Stimulated activated naive CD8-positive, alpha-beta T cell treated with anti-CD3 and anti-CD28 coated beads, Interleukin-15, amount 100 ng/mL, for 72 hours (primary cell): ENCODE measurements around the gene CFAP61.

Experiments
- ATAC-seq: fragments of 150-1000 bp; cut with Tn5 transposase; 2 replicates; pipeline ENCODE4 v1.10.0; 2021; ENCODE audit warnings: mild to moderate bottlenecking, moderate library complexity
- DNase-seq, 2 donors: peaks; one replicate each; pipeline ENCODE4 v3.0.0; 2021 to 2022
- H3K27ac Mint-ChIP-seq, 2 donors: one replicate each; pipeline ENCODE4 v1.8.0; 2022; ENCODE audit warnings: mild to moderate bottlenecking in 2 of 2, mixed read lengths in 2 of 2, moderate library complexity in 2 of 2
- H3K27me3 Mint-ChIP-seq: one replicate; pipeline ENCODE4 v1.8.0; 2022; ENCODE audit warnings: mixed read lengths
- H3K4me1 Mint-ChIP-seq: one replicate; pipeline ENCODE4 v1.8.0; 2022; ENCODE audit warnings: mild to moderate bottlenecking, mixed read lengths
- H3K4me3 Mint-ChIP-seq, 2 donors: one replicate each; pipeline ENCODE4 v1.8.0; 2022; ENCODE audit warnings: mild to moderate bottlenecking in 2 of 2, mixed read lengths in 2 of 2, moderate library complexity in 1 of 2
- H3K9me3 Mint-ChIP-seq, 2 donors: one replicate each; pipeline ENCODE4 v1.8.0; 2022; ENCODE audit warnings: mixed read lengths in 2 of 2

The CFAP61 gene

GRCh38 chr20:20022498-20022897, 29.8 kb upstream of the CFAP61 start:
- Mint-ChIP-seq H3K27me3 (no peaks in the 10 kb centered on the region), H3K4me3 (no peak overlapping the region), H3K9me3 (no peaks in the 10 kb centered on the region), H3K4me1 (peaks cover 59% of the 10 kb centered on the region), H3K27ac (peak overlapping the region in 1 of 2 donors; percentile 17)
- ATAC-seq (peak; percentile 57), DNase-seq (no peak)

- ATAC-seq (no peak), DNase-seq (no peak)
- H3K4me1 Mint-ChIP-seq = peaks cover 53% of the 10 kb centered on the region
- no peaks in the 10 kb centered on the region for H3K9me3 Mint-ChIP-seq
- H3K4me3 Mint-ChIP-seq = no peak overlapping the region
- H3K27me3 Mint-ChIP-seq = no peaks in the 10 kb centered on the region
- peak overlapping the region in 1 of 2 donors; percentile 42 for H3K27ac Mint-ChIP-seq
These were observed 28.9 kb upstream of the CFAP61 start for GRCh38 chr20:20023395-20023794.

GRCh38 chr20:20024942-20025341, 27.4 kb upstream of the CFAP61 start:
- Mint-ChIP-seq H3K4me3 (no peak overlapping the region), H3K27ac (no peak overlapping the region), H3K27me3 (no peaks in the 10 kb centered on the region), H3K9me3 (no peaks in the 10 kb centered on the region), H3K4me1 (peaks cover 37% of the 10 kb centered on the region)
- no peak for ATAC-seq
- DNase-seq = no peak

GRCh38 chr20:20027284-20027683, 25.0 kb upstream of the CFAP61 start:
- ATAC-seq (no peak), DNase-seq (no peak)
- H3K27me3 Mint-ChIP-seq = no peaks in the 10 kb centered on the region
- H3K4me3 Mint-ChIP-seq = no peak overlapping the region
- H3K27ac Mint-ChIP-seq = no peak overlapping the region
- no peaks in the 10 kb centered on the region for H3K9me3 Mint-ChIP-seq
- peaks cover 23% of the 10 kb centered on the region for H3K4me1 Mint-ChIP-seq

GRCh38 chr20:20031790-20032189, 20.5 kb upstream of the CFAP61 start:
- no peaks in the 10 kb centered on the region for H3K9me3 Mint-ChIP-seq

GRCh38 chr20:20034486-20034885, 17.8 kb upstream of the CFAP61 start:
- Mint-ChIP-seq H3K4me3 (no peak overlapping the region), H3K4me1 (peaks cover 9% of the 10 kb centered on the region), H3K27me3 (no peaks in the 10 kb centered on the region), H3K9me3 (no peaks in the 10 kb centered on the region), H3K27ac (no peak overlapping the region)
- ATAC-seq (no peak), DNase-seq (no peak)

More at GRCh38 chr20:20031790-20032189, 20.5 kb upstream of the CFAP61 start:
- Mint-ChIP-seq H3K4me1 (peaks cover 9% of the 10 kb centered on the region), H3K4me3 (no peak overlapping the region), H3K27ac (no peak overlapping the region), H3K27me3 (no peaks in the 10 kb centered on the region)
- ATAC-seq (no peak), DNase-seq (no peak)

- no peak overlapping the region for H3K4me3 Mint-ChIP-seq
- peak overlapping the region; percentile 29 to 72 for H3K27ac Mint-ChIP-seq
- H3K27me3 Mint-ChIP-seq = no peaks in the 10 kb centered on the region
- H3K4me1 Mint-ChIP-seq = no peaks in the 10 kb centered on the region
- ATAC-seq (no peak), DNase-seq (no peak)
- no peaks in the 10 kb centered on the region for H3K9me3 Mint-ChIP-seq
These were observed 15.6 kb upstream of the CFAP61 start for GRCh38 chr20:20036756-20037155.

GRCh38 chr20:20037960-20038359, 14.4 kb upstream of the CFAP61 start:
- Mint-ChIP-seq H3K27ac (no peak overlapping the region), H3K4me1 (no peaks in the 10 kb centered on the region), H3K4me3 (no peak overlapping the region), H3K9me3 (no peaks in the 10 kb centered on the region), H3K27me3 (no peaks in the 10 kb centered on the region)
- no peak for DNase-seq
- ATAC-seq = no peak

- Mint-ChIP-seq H3K27ac (no peak overlapping the region), H3K27me3 (no peaks in the 10 kb centered on the region), H3K4me3 (no peak overlapping the region), H3K9me3 (no peaks in the 10 kb centered on the region), H3K4me1 (no peaks in the 10 kb centered on the region)
- ATAC-seq = no peak
- no peak for DNase-seq
These were observed 13.7 kb upstream of the CFAP61 start for GRCh38 chr20:20038586-20038985.

- no peak overlapping the region for H3K4me3 Mint-ChIP-seq
- DNase-seq = no peak
- no peak overlapping the region for H3K27ac Mint-ChIP-seq
- no peaks in the 10 kb centered on the region for H3K27me3 Mint-ChIP-seq
- H3K9me3 Mint-ChIP-seq = no peaks in the 10 kb centered on the region
- no peak for ATAC-seq
- no peaks in the 10 kb centered on the region for H3K4me1 Mint-ChIP-seq
These were observed 12.5 kb upstream of the CFAP61 start for GRCh38 chr20:20039752-20040387.

GRCh38 chr20:20051767-20052073, 612 bp upstream of the CFAP61 start:
- Mint-ChIP-seq H3K4me3 (peak overlapping the region; percentile 97 to 99), H3K27ac (peak overlapping the region; percentile 98 to 99), H3K27me3 (no peaks in the 10 kb centered on the region), H3K9me3 (no peaks in the 10 kb centered on the region), H3K4me1 (peaks cover 13% of the 10 kb centered on the region)
- DNase-seq = no peak
- ATAC-seq = peak; percentile 57

GRCh38 chr20:20060234-20060998, 8.1 kb downstream of the CFAP61 start:
- no peak for ATAC-seq
- no peaks in the 10 kb centered on the region for H3K4me1 Mint-ChIP-seq
- no peak overlapping the region for H3K27ac Mint-ChIP-seq
- H3K27me3 Mint-ChIP-seq = peaks cover 38% of the 10 kb centered on the region
- DNase-seq = no peak
- no peak overlapping the region for H3K4me3 Mint-ChIP-seq
- no peaks in the 10 kb centered on the region for H3K9me3 Mint-ChIP-seq

GRCh38 chr20:20063941-20064702, 11.8 kb downstream of the CFAP61 start:
- DNase-seq = no peak
- Mint-ChIP-seq H3K9me3 (no peaks in the 10 kb centered on the region), H3K4me1 (no peaks in the 10 kb centered on the region), H3K4me3 (no peak overlapping the region), H3K27ac (no peak overlapping the region), H3K27me3 (peaks cover 44% of the 10 kb centered on the region)
- ATAC-seq = no peak

GRCh38 chr20:20065361-20065760, 13.0 kb downstream of the CFAP61 start:
- ATAC-seq (no peak), DNase-seq (no peak)
- Mint-ChIP-seq H3K27me3 (peaks cover 35% of the 10 kb centered on the region), H3K27ac (no peak overlapping the region), H3K4me3 (no peak overlapping the region), H3K9me3 (no peaks in the 10 kb centered on the region), H3K4me1 (no peaks in the 10 kb centered on the region)

- H3K27me3 Mint-ChIP-seq = peaks cover 5% of the 10 kb centered on the region
- ATAC-seq (no peak), DNase-seq (no peak)
- H3K9me3 Mint-ChIP-seq = no peaks in the 10 kb centered on the region
- no peaks in the 10 kb centered on the region for H3K4me1 Mint-ChIP-seq
- H3K27ac Mint-ChIP-seq = no peak overlapping the region
- H3K4me3 Mint-ChIP-seq = no peak overlapping the region
These were observed 18.8 kb downstream of the CFAP61 start for GRCh38 chr20:20070871-20071726.
